ELF-1 (cell line): ENCODE data around the gene RRP1B.
"Not testable (repeated sequence)": the region's sequence is repeated elsewhere in the genome, so short reads cannot be mapped to it uniquely, and the experiment has no call there.

Experiments used
- DNase-seq: peaks from one replicate; pipeline ENCODE4 v3.0.0-alpha.2; 2016; ENCODE audit warnings: low read depth, low spot score

RRP1B gene

DNA sequence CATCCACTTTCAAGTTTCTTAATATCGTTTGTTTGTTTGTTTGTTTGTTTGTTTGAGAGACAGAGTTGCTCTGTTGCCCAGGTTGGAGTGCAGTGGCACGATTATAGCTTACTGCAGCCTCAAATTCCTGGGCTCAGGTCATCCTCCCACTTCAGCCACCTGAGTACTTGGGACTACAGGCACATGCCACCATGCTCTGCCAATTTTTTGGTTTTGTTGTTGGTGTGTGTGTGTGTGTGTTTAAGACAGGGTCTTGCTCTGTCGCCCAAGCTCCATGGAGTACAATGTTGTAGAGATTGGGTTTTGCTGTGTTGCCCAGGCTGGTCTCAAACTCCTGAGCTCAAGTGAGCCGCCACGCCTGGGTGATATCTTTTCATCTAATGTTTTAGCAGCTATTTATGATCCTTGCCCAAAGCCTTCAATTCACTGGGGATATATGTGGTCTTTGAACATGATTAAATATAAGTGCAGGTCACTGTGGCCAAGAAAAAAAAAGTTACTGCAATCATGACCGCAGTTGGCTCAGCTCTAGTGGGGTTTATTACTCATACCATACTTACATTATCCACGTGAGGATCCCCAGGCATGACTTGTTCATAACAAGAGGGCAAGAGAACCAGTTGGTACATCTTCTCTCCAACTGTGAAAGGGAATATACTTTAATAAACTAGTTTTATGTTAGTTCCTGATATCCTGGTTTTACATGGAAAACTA is 8.0 kb downstream of the RRP1B start:
- no peak for DNase-seq

DNA sequence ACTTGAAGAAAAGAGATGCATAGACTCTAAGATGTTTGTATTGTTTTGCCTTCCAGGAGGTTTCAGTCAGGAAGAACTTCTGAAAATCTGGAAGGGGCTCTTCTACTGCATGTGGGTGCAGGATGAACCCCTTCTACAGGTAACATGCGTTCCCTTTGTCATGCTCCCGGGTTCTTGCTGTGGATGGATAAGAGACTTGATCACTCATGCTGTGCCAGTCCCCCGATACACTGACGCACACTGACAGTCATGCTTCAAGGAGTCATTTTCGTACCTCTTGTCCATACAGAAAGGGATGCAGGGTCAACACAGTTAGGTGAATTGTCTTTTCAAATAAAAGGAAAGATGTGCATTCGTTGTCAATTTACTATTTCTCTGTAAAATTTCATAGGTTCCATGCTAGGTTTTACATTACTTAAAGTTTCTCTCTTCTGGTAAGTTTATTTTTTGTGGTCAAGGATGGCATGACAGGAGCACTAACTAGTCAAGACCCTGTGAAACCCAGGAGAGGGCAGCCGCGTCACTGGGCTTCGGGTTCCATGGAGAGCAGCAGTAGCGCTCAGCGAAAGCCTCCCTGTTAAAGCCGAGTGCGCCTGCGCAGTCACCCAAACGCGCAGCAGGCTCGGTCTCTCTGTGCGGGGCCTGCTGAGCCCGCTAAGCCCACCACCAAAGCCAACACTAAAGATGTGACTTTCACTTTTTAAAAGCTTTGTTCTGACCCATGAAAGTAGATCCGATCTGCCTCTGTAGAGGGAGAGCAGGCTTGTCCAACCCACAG is 10.7 kb downstream of the RRP1B start:
- DNase-seq = no peak

- no peak for DNase-seq
Measured at GRCh38 chr21:43675871-43676270, 16.5 kb downstream of the RRP1B start.

- DNase-seq = no peak
Measured at GRCh38 chr21:43676391-43676790, 17.0 kb downstream of the RRP1B start.

GRCh38 chr21:43679951-43680350 is 20.6 kb downstream of the RRP1B start:
- no peak for DNase-seq

GRCh38 chr21:43680421-43680820 is 21.1 kb downstream of the RRP1B start:
- not testable (repeated sequence) for DNase-seq

DNA sequence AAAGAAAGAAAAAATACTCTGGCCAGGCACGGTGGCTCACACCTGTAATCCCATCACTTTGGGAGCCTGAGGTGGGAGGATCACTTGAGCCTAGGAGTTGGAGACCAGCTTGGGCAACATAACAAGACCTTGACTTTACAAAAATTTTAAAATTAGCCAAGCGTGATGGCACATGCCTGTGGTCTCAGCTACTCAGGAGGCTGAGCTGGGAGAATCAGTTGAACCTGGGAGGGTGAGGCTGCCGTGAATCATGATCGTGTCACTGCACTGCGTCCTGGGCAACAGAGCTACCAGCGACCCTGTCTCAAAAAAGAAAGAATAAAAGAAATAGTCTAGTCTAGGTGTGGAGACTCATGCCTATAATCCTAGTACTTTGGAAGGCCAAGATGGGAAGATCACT is 22.3 kb downstream of the RRP1B start:
- no peak for DNase-seq

DNA sequence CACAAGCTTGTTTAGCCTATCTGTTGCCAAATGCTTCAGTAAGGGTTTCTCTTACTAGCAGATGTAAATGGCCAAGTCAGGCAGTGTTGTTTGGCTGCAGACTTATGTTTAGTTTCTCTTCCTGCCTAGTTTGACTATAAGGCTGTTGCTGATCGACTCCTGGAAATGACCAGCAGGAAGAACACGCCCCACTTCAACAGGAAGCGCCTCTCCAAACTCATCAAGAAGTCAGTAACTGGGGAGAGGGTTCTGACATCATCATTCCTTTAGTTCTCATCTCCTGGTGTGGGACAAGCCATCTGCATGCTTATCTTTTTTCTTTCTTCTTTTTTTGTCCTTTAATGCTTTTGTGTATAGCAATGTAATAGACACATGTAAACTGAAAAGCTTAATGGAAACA is 25.1 kb downstream of the RRP1B start:
- no peak for DNase-seq

- no peak for DNase-seq
Measured at GRCh38 chr21:43686811-43687565, 27.6 kb downstream of the RRP1B start.

GRCh38 chr21:43687566-43688399 is 28.4 kb downstream of the RRP1B start:
- no peak for DNase-seq

GRCh38 chr21:43688906-43689305 is 29.5 kb downstream of the RRP1B start:
- DNase-seq = no peak

GRCh38 chr21:43689556-43690337 is 30.4 kb downstream of the RRP1B start:
- DNase-seq = no peak

DNA sequence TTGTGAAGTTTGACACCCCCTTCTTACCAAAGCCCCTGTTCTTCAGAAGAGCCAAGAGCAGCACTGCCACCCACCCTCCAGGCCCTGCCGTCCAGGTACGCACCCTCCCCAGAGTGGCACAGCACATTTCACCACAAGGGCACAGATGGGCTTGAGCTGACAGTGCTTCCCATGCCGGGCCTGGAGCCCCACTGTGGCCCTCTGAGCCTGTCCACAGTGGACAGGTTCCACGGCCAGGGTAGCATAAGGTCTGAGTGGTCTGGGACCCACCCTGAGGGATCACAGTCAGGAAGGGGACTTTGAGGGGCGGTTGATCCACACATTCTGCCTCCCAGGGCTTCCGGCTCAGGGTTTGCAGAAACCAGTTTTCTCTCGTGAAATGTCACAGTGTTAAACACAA is 31.0 kb downstream of the RRP1B start:
- no peak for DNase-seq

DNA sequence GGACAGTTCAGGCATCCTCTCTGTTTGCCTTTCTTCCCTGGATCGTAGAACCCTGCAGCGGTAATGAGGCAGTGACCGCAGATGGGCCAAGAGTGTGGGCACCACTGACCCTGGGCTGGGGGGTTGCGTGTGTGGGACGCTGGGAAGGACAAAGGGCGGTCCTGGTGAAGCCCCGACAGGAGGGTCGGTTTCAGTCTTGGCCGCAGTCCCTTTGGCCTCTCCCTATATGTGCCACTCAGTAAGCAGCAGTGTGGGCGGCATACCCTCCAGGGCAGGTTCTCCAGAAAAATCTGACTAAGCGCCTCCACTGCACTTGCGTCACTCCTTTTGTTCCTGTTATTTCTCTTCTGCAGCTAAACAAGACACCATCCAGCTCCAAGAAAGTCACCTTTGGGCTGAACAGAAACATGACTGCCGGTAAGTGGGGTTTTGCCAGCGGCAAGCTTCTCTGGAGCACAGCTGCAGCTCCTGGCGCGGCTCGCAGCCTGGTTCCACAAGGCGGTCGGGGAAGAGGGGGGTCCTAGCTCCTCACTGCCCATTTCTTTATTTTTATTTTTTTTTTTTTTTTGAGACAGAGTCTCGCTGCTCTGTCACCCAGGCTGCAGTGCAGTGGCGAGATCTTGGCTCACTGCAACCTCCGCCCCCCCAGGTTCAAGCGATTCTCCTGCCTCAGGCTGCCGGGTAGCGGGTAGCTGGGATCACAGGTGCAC is 31.9 kb downstream of the RRP1B start:
- no peak for DNase-seq

- DNase-seq = no peak
Measured at GRCh38 chr21:43691801-43692200, 32.4 kb downstream of the RRP1B start.

- DNase-seq = no peak
Measured at GRCh38 chr21:43692949-43693348, 33.6 kb downstream of the RRP1B start.

DNA sequence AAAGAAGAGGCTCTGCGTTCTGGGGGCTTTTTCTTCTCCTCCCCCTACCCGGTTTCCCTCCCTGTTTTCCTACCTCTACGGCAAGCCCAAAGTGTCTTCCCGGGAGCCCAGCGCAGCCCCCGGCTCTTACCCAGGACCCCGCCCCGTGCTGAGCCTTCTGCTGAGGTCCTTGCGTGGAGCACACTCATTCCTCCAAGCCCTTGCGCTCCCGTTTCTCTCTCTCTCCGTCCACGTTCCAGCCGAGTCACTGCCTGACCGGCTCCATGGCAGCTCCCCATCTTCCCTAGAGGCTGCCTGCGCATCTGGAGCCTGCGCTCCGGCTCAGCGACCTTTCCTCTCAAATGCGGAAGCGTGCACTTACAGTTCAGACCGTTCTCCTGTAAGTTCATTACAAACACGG is 34.6 kb downstream of the RRP1B start:
- DNase-seq = no peak

DNA sequence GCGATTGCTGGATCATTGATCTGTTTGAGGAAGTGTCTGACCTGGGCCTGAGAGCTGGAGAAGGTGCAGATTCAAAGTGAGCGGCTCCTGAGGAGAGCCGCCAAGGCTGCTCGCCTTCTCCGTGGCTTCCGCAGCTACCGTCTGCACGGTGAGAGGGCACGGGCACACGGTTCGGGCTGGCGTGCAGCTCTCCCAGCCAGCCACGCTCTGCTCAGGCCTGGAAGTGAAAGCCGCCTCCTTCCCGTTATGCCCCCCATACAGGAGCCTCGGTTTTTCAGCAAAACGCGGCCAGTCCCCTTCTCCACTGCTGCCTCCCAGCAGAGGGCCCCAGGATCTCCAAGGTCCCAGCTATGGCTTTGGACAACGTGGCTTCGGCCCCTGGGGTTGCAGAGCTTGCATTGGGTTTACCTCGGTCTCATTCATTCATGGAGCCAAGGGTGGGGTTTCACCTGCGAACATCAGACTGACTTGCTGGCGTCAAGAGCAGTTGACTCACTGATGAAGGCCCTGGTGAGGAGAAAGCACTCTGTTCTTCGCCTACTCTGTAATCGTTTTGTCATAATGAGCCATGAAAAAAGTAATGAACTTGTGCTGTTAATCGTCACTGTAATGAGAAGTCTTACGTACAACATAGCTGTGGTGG is 35.2 kb downstream of the RRP1B start:
- DNase-seq = no peak

DNA sequence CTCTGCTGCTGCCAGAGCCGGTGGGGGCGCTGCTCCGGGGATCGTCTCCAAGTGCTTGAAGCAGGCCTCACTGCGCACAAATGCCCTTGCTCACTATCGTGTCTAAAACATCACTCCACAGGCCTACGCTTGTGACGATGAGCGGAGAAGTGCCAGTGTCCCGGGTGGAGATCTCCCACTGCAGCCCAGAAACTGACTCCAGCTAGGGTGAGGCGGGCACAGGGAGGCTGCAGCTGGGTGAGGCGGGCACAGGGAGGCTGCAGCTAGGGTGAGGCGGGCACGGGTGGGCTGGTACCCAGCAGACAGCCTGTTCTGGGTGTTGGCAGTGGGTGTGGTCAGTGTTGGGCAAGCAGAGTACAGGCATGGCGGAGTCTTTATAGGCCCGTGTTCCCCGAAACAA is 36.9 kb downstream of the RRP1B start:
- no peak for DNase-seq
